Effector memory CD8-positive, alpha-beta T cell (primary cell): ENCODE data around the gene UBE3A.

ENCODE experiments used
- ATAC-seq: fragments of 150-1000 bp; cut with Tn5 transposase; replicated peaks from 2 replicates; pipeline ENCODE4 v1.10.0; 2021; ENCODE audit warnings: mild to moderate bottlenecking, moderate library complexity
- DNase-seq, 3 experiments: peaks; one replicate each; pipeline ENCODE4 v3.0.0; 2021
- H3K27ac Mint-ChIP-seq, 2 donors: one replicate each; pipeline ENCODE4 v1.8.0; 2022; ENCODE audit warnings: mild to moderate bottlenecking in 2 of 2, mixed read lengths in 2 of 2, moderate library complexity in 2 of 2
- H3K27me3 Mint-ChIP-seq, 2 donors: one replicate each; pipeline ENCODE4 v1.8.0; 2022; ENCODE audit warnings: mixed read lengths in 2 of 2
- H3K36me3 Mint-ChIP-seq: one replicate; pipeline ENCODE4 v1.8.0; 2022; ENCODE audit warnings: mild to moderate bottlenecking, moderate library complexity, mixed read lengths; ENCODE audit not compliant: insufficient read depth
- H3K4me1 Mint-ChIP-seq, 2 donors: one replicate each; pipeline ENCODE4 v1.8.0; 2022; ENCODE audit warnings: low read depth in 2 of 2, mixed read lengths in 2 of 2
- H3K4me3 Mint-ChIP-seq, 2 donors: one replicate each; pipeline ENCODE4 v1.8.0; 2022; ENCODE audit warnings: mild to moderate bottlenecking in 2 of 2, mixed read lengths in 2 of 2, moderate library complexity in 2 of 2
- H3K9me3 Mint-ChIP-seq, 2 donors: one replicate each; pipeline ENCODE4 v1.8.0; 2022; ENCODE audit warnings: mixed read lengths in 2 of 2

UBE3A gene

GRCh38 chr15:25331860-25332259 lies 107.0 kb downstream of the UBE3A start:
- no peaks in the 10 kb centered on the region for H3K9me3 Mint-ChIP-seq
- no peaks in the 10 kb centered on the region for H3K36me3 Mint-ChIP-seq
- H3K4me3 Mint-ChIP-seq: no peak overlapping the region
- H3K4me1 Mint-ChIP-seq: no peaks in the 10 kb centered on the region
- H3K27me3 Mint-ChIP-seq: no peaks in the 10 kb centered on the region
- DNase-seq (no peak), ATAC-seq (no peak)
- no peak overlapping the region for H3K27ac Mint-ChIP-seq

GRCh38 chr15:25331404-25331803 lies 107.4 kb downstream of the UBE3A start:
- no peaks in the 10 kb centered on the region for H3K36me3 Mint-ChIP-seq
- H3K27ac Mint-ChIP-seq: no peak overlapping the region
- no peaks in the 10 kb centered on the region for H3K9me3 Mint-ChIP-seq
- H3K4me3 Mint-ChIP-seq: no peak overlapping the region
- ATAC-seq: no peak
- no peaks in the 10 kb centered on the region for H3K4me1 Mint-ChIP-seq
- H3K27me3 Mint-ChIP-seq: no peaks in the 10 kb centered on the region
- DNase-seq: no peak

- no peak for ATAC-seq
- no peaks in the 10 kb centered on the region for H3K36me3 Mint-ChIP-seq
- no peaks in the 10 kb centered on the region for H3K4me1 Mint-ChIP-seq
- H3K4me3 Mint-ChIP-seq: no peak overlapping the region
- H3K9me3 Mint-ChIP-seq: no peaks in the 10 kb centered on the region
- DNase-seq: no peak
- no peaks in the 10 kb centered on the region for H3K27me3 Mint-ChIP-seq
- no peak overlapping the region for H3K27ac Mint-ChIP-seq
Measured at GRCh38 chr15:25329696-25330095, 109.1 kb downstream of the UBE3A start.

- no peak overlapping the region for H3K4me3 Mint-ChIP-seq
- no peak for DNase-seq
- no peaks in the 10 kb centered on the region for H3K36me3 Mint-ChIP-seq
- H3K9me3 Mint-ChIP-seq: no peaks in the 10 kb centered on the region
- no peak overlapping the region for H3K27ac Mint-ChIP-seq
- H3K4me1 Mint-ChIP-seq: no peaks in the 10 kb centered on the region
- ATAC-seq: no peak
- no peaks in the 10 kb centered on the region for H3K27me3 Mint-ChIP-seq
Measured at GRCh38 chr15:25327686-25328085, 111.1 kb downstream of the UBE3A start.

GRCh38 chr15:25325187-25325586 lies 113.6 kb downstream of the UBE3A start:
- no peaks in the 10 kb centered on the region for H3K36me3 Mint-ChIP-seq
- DNase-seq (no peak), ATAC-seq (no peak)
- no peaks in the 10 kb centered on the region for H3K4me1 Mint-ChIP-seq
- H3K4me3 Mint-ChIP-seq: no peak overlapping the region
- no peak overlapping the region for H3K27ac Mint-ChIP-seq
- H3K27me3 Mint-ChIP-seq: no peaks in the 10 kb centered on the region
- peaks cover 6 to 15% of the 10 kb centered on the region in 2 donors for H3K9me3 Mint-ChIP-seq

- no peak for DNase-seq
- Mint-ChIP-seq H3K27me3 (no peaks in the 10 kb centered on the region), H3K9me3 (peaks cover 8 to 28% of the 10 kb centered on the region in 2 donors), H3K36me3 (no peaks in the 10 kb centered on the region), H3K27ac (no peak overlapping the region), H3K4me3 (no peak overlapping the region), H3K4me1 (no peaks in the 10 kb centered on the region)
- ATAC-seq: no peak
Measured at GRCh38 chr15:25323420-25323819, 115.4 kb downstream of the UBE3A start.

GRCh38 chr15:25287823-25288222 lies 151.0 kb downstream of the UBE3A start:
- Mint-ChIP-seq H3K36me3 (no peaks in the 10 kb centered on the region), H3K4me1 (no peaks in the 10 kb centered on the region), H3K27me3 (no peaks in the 10 kb centered on the region), H3K4me3 (no peak overlapping the region), H3K9me3 (peaks cover 7 to 16% of the 10 kb centered on the region in 2 donors), H3K27ac (no peak overlapping the region)
- DNase-seq: no peak
- ATAC-seq: no peak
